Calu3 (cell line): Measurements from ENCODE around the gene CACNA2D1. TPM values are rescaled to one million over a fixed set of nuclear protein-coding genes. Genes with fewer than 3 reads are reported as not detected.

Experiments
- BruUV-seq: library from RNA; stranded (reverse); fragments of 400-500 nt; replicated peaks from 2 replicates; lab custom pipeline; 2021; lab: Mats Ljungman, UMichigan
- CTCF ChIA-PET: fragments of 300-600 bp; sonication (Branson Sonifier 250); formaldehyde crosslinking; loops from one replicate; lab custom pipeline; 2022; ENCODE audit warnings: antibody characterized with exemption; lab: Charles Lee
- DNase-seq: peaks from one replicate; pipeline ENCODE4 v3.0.0; 2022
- H3K27ac Mint-ChIP-seq: one replicate; pipeline ENCODE4 v1.8.0; 2022; ENCODE audit warnings: mixed read lengths; ENCODE audit not compliant: unreplicated experiment
- H3K27me3 Mint-ChIP-seq: one replicate; pipeline ENCODE4 v1.8.0; 2022; ENCODE audit warnings: mixed read lengths; ENCODE audit not compliant: unreplicated experiment
- H3K36me3 Mint-ChIP-seq: one replicate; pipeline ENCODE4 v1.8.0; 2022; ENCODE audit warnings: mild to moderate bottlenecking, moderate library complexity, mixed read lengths; ENCODE audit not compliant: insufficient read depth, unreplicated experiment
- H3K4me1 Mint-ChIP-seq: one replicate; pipeline ENCODE4 v1.8.0; 2022; ENCODE audit warnings: mild to moderate bottlenecking, low read depth, mixed read lengths; ENCODE audit not compliant: unreplicated experiment
- H3K4me3 Mint-ChIP-seq: one replicate; pipeline ENCODE4 v1.8.0; 2022; ENCODE audit warnings: mild to moderate bottlenecking, low read depth, moderate library complexity, mixed read lengths; ENCODE audit not compliant: unreplicated experiment
- H3K9me3 Mint-ChIP-seq: one replicate; pipeline ENCODE4 v1.8.0; 2022; ENCODE audit warnings: low read depth, mixed read lengths; ENCODE audit not compliant: unreplicated experiment
- CTCF ChIP-seq: fragments of 200-600 bp; IDR thresholded peaks from one replicate; pipeline ENCODE4 v1.8.0; 2022; ENCODE audit warnings: antibody characterized with exemption; ENCODE audit not compliant: unreplicated experiment
- intact Hi-C: fragments of 100-400 bp; cut with micrococcal nuclease; formaldehyde crosslinking; loops from one replicate; pipeline ENCODE4 v1.10.0; 2022; ENCODE audit not compliant: unreplicated experiment
- total RNA-seq: library from RNA; stranded (reverse); gene quantifications from 2 replicates; pipeline ENCODE4 v1.2.3, GENCODE V29; 2022

Gene CACNA2D1
- total RNA-seq, 1 experiment from 2014 or later = 10.4 TPM

- no peak for TF ChIP-seq CTCF
- CTCF ChIA-PET = no interaction called here
- H3K9me3 Mint-ChIP-seq = no peaks in the 10 kb centered on the region
- intact Hi-C loops = loop anchor here (10.0 kb wide), 2 partner anchors 185 to 445 kb away; no protein-coding TSS in a partner anchor
- H3K27me3 Mint-ChIP-seq = no peaks in the 10 kb centered on the region
- no peaks in the 10 kb centered on the region for H3K36me3 Mint-ChIP-seq
- BruUV-seq = no TSS peak
- H3K27ac Mint-ChIP-seq = no peak overlapping the region
- no peak for DNase-seq
- H3K4me3 Mint-ChIP-seq = no peak overlapping the region
- no peaks in the 10 kb centered on the region for H3K4me1 Mint-ChIP-seq
These were observed 404.0 kb downstream of the CACNA2D1 start for GRCh38 chr7:82039621-82040020.

- CTCF ChIA-PET = no interaction called here
- Mint-ChIP-seq H3K27ac (no peak overlapping the region), H3K36me3 (no peaks in the 10 kb centered on the region), H3K9me3 (no peaks in the 10 kb centered on the region), H3K4me1 (no peaks in the 10 kb centered on the region), H3K4me3 (no peak overlapping the region), H3K27me3 (no peaks in the 10 kb centered on the region)
- no peak for DNase-seq
- TF ChIP-seq CTCF = no peak
- no TSS peak for BruUV-seq
- intact Hi-C loops = no loop called here
These were observed 407.3 kb downstream of the CACNA2D1 start for GRCh38 chr7:82036146-82036886.

GRCh38 chr7:82035456-82035855 is 408.1 kb downstream of the CACNA2D1 start:
- no peak for DNase-seq
- intact Hi-C loops = no loop called here
- no peak for TF ChIP-seq CTCF
- Mint-ChIP-seq H3K27ac (no peak overlapping the region), H3K27me3 (no peaks in the 10 kb centered on the region), H3K36me3 (no peaks in the 10 kb centered on the region), H3K4me3 (no peak overlapping the region), H3K9me3 (no peaks in the 10 kb centered on the region), H3K4me1 (no peaks in the 10 kb centered on the region)
- CTCF ChIA-PET = no interaction called here
- no TSS peak for BruUV-seq

GRCh38 chr7:82032901-82033300 is 410.7 kb downstream of the CACNA2D1 start:
- Mint-ChIP-seq H3K27ac (no peak overlapping the region), H3K27me3 (no peaks in the 10 kb centered on the region), H3K4me1 (no peaks in the 10 kb centered on the region), H3K4me3 (no peak overlapping the region), H3K9me3 (no peaks in the 10 kb centered on the region), H3K36me3 (no peaks in the 10 kb centered on the region)
- DNase-seq = no peak
- no peak for TF ChIP-seq CTCF
- intact Hi-C loops = no loop called here
- BruUV-seq = no TSS peak
- CTCF ChIA-PET = no interaction called here
